ENCODE results near the gene HOXC5.

DNA sequence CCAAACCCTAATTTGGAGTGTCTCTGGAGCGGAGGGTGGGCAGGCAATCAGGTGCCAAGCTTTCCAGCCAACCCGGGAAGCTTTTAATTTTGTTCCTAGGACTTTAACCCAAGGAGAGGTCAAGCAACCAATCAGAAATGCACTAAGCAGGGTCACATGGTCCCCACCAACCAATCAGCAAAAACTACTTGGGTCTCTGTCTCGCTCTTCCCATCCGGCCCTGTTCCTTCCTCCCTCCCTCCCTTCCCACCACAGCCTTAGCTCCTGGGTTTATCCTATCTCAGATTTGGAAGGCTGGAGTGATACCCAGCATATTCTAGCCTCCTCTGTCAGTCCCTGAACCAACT lies 7.3 kb downstream of the HOXC5 start:
- TF ChIP-seq, protein P1, sequence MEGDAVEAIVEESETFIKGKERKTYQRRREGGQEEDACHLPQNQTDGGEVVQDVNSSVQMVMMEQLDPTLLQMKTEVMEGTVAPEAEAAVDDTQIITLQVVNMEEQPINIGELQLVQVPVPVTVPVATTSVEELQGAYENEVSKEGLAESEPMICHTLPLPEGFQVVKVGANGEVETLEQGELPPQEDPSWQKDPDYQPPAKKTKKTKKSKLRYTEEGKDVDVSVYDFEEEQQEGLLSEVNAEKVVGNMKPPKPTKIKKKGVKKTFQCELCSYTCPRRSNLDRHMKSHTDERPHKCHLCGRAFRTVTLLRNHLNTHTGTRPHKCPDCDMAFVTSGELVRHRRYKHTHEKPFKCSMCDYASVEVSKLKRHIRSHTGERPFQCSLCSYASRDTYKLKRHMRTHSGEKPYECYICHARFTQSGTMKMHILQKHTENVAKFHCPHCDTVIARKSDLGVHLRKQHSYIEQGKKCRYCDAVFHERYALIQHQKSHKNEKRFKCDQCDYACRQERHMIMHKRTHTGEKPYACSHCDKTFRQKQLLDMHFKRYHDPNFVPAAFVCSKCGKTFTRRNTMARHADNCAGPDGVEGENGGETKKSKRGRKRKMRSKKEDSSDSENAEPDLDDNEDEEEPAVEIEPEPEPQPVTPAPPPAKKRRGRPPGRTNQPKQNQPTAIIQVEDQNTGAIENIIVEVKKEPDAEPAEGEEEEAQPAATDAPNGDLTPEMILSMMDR (IDR thresholded peaks at IDR 0.05 in 2 of 3, conservative IDR thresholded peaks at IDR 0.05 in 1 of 3; ENCODE audit: borderline replicate concordance in 1 of 3, insufficient read depth in 1 of 3, low read depth in 2 of 3, low read length in 2 of 3), result no peak
- TF ChIP-seq POLR2AphosphoS5 (IDR thresholded peaks at IDR 0.05; ENCODE audit: low read depth, low read length) (no peak), ZFX (IDR thresholded peaks at IDR 0.05) (no peak), TCF7L2 (IDR thresholded peaks at IDR 0.05; ENCODE audit: borderline replicate concordance, extremely low read depth, insufficient read depth, insufficient read length) (no peak), SIN3A (IDR thresholded peaks at IDR 0.05; ENCODE audit: low read depth) (no peak), POLR2A (IDR thresholded peaks at IDR 0.05; ENCODE audit: borderline replicate concordance, extremely low read depth, insufficient read depth, insufficient read length) (no peak), YY1 (IDR thresholded peaks at IDR 0.05; ENCODE audit: extremely low read depth, insufficient replicate concordance, low read depth, low read length) (no peak), EZH2phosphoT487 (IDR thresholded peaks at IDR 0.05; ENCODE audit: borderline replicate concordance) (no peak), ZNF274 (IDR thresholded peaks at IDR 0.05; ENCODE audit: low read depth, low read length) (no peak), JUND (IDR thresholded peaks at IDR 0.05) (no peak), EZH2 (IDR thresholded peaks at IDR 0.05) (no peak)
- TF ChIP-seq, protein P2, sequence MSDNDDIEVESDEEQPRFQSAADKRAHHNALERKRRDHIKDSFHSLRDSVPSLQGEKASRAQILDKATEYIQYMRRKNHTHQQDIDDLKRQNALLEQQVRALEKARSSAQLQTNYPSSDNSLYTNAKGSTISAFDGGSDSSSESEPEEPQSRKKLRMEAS (IDR thresholded peaks at IDR 0.05), result no peak
- TF ChIP-seq, protein P3, sequence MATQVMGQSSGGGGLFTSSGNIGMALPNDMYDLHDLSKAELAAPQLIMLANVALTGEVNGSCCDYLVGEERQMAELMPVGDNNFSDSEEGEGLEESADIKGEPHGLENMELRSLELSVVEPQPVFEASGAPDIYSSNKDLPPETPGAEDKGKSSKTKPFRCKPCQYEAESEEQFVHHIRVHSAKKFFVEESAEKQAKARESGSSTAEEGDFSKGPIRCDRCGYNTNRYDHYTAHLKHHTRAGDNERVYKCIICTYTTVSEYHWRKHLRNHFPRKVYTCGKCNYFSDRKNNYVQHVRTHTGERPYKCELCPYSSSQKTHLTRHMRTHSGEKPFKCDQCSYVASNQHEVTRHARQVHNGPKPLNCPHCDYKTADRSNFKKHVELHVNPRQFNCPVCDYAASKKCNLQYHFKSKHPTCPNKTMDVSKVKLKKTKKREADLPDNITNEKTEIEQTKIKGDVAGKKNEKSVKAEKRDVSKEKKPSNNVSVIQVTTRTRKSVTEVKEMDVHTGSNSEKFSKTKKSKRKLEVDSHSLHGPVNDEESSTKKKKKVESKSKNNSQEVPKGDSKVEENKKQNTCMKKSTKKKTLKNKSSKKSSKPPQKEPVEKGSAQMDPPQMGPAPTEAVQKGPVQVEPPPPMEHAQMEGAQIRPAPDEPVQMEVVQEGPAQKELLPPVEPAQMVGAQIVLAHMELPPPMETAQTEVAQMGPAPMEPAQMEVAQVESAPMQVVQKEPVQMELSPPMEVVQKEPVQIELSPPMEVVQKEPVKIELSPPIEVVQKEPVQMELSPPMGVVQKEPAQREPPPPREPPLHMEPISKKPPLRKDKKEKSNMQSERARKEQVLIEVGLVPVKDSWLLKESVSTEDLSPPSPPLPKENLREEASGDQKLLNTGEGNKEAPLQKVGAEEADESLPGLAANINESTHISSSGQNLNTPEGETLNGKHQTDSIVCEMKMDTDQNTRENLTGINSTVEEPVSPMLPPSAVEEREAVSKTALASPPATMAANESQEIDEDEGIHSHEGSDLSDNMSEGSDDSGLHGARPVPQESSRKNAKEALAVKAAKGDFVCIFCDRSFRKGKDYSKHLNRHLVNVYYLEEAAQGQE (IDR thresholded peaks at IDR 0.05; ENCODE audit: low read depth), result no peak

Measured in HCT116 (cell line).